ENCODE results near the gene SCN9A.

The SCN9A gene

DNA sequence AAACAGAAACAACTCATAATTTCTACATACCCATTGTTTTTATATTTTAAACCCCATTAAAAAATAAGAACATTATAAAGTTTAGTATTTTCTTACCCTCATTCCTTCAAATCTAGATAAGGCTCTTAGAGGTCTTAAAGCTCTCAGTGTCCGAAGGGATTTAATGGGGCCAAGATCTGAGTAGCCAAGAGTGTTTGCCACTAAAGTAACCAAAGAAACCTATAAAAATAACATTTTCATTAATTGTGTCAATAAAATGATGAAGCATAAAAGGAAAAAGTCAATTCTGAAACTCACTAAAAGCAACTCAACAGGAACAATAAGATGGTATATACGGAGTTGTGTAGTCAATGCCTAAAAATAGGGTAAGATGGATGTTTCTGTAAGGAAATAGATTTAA is 142.5 kb downstream of the SCN9A start:
- H3K23ac ChIP-seq (ENCODE audit: low read length), result no peak overlapping the region
- no peak overlapping the region for H3K14ac ChIP-seq (ENCODE audit: low read length)
- H4K8ac ChIP-seq (ENCODE audit: low read depth, low read length), result no peak overlapping the region
- H3K4me2 ChIP-seq (ENCODE audit: low read length), result no peak overlapping the region
- H2BK5ac ChIP-seq (ENCODE audit: low read depth, low read length, poor library complexity), result no peak overlapping the region
- no peaks in the 10 kb centered on the region for H3K79me2 ChIP-seq (ENCODE audit: control insufficient read depth, insufficient read depth, low read length, poor library complexity)
- no peak overlapping the region for H3K4ac ChIP-seq (ENCODE audit: low read depth, low read length)
- no peaks in the 10 kb centered on the region for H3K9me3 ChIP-seq (ENCODE audit: insufficient read depth, low read depth, low read length)
- no peaks in the 10 kb centered on the region for H3K36me3 ChIP-seq (ENCODE audit: control insufficient read depth in 1 of 2, insufficient read depth in 2 of 2, low read length in 2 of 2)
- H4K91ac ChIP-seq (ENCODE audit: low read depth, low read length), result no peak overlapping the region
- no peak for DNase-seq
- no peaks in the 10 kb centered on the region for H3K4me1 ChIP-seq (ENCODE audit: control insufficient read depth in 1 of 2, insufficient read depth in 2 of 2, low read length in 2 of 2)
- H3K9ac ChIP-seq (ENCODE audit: low read length), result no peak overlapping the region
- H3K18ac ChIP-seq (ENCODE audit: low read length), result no peak overlapping the region
- H2AFZ ChIP-seq (ENCODE audit: insufficient read depth, low read length, poor library complexity), result no peak overlapping the region
- no peak overlapping the region for H3K27ac ChIP-seq (ENCODE audit: low read depth, low read length)
- H3K27me3 ChIP-seq (ENCODE audit: insufficient read depth, low read length), result no peaks in the 10 kb centered on the region
- H4K12ac ChIP-seq (ENCODE audit: low read depth, low read length), result no peak overlapping the region
- no peak overlapping the region for H2AK5ac ChIP-seq (ENCODE audit: low read length)
- no peaks in the 10 kb centered on the region for H3K79me1 ChIP-seq (ENCODE audit: low read length)
- no peak overlapping the region for H2BK12ac ChIP-seq (ENCODE audit: low read length)
- no peak overlapping the region for H2BK120ac ChIP-seq (ENCODE audit: insufficient read depth, low read length, poor library complexity)
- no peak overlapping the region for H3K4me3 ChIP-seq (ENCODE audit: low read depth, low read length)
- WGBS (ENCODE audit: extremely low coverage, insufficient coverage, insufficient read length), result no CpG with 5 or more reads among the region's 2 CpGs

DNA sequence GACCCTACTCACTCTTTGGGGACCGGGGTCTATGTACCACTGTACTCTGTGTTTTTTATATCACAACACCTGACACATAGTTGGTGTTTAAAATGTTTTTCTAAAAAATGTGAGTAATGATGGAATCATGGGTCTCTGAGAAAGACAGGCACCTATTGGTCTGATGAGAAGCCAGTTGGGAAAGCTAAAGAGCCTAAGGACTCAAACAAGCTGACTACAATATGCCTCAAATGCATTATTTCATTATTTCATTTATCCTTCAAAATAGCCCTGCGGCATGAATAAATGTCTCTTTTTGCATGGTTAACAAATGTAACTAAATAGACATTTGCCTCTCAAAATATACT is 145.0 kb downstream of the SCN9A start:
- Histone ChIP-seq H3K79me1 (ENCODE audit: low read length) (no peaks in the 10 kb centered on the region), H3K4me3 (ENCODE audit: low read depth, low read length) (no peak overlapping the region), H3K23ac (ENCODE audit: low read length) (no peak overlapping the region)

DNA sequence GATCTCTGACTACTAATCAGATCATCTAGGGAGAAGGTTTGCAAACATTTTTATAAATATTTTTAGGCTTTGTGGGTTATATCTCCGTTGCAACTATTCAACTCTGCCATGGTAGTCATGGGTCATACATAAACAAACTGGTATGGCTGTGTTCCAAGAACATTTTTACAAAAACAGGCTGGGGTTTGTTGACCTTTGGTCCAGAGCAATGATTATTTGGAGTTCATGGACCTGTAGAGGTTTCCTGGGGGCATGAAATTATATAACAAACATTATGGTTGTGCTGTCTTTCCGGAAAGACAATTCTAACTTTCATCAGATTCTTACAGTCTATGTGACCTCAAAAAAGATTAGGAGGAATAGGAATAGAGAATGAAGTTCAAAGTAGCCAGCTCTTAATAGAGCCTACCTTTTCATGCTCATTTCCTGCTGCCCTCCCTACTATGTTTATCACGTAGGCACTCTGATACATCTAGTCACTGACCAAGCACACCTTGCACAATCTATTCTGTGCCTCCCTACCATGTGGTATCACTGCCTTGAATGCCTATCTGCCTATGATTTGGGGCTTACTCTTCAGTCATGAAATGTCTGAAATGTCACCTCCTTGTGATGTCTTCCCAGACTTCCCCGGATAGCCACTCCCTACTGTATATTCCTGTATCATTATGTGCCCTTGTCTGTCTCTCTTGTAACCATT is 145.6 kb downstream of the SCN9A start:
- Histone ChIP-seq H3K79me2 (ENCODE audit: control insufficient read depth, insufficient read depth, low read length, poor library complexity) (no peaks in the 10 kb centered on the region), H2BK12ac (ENCODE audit: low read length) (no peak overlapping the region), H4K8ac (ENCODE audit: low read depth, low read length) (no peak overlapping the region), H2AFZ (ENCODE audit: insufficient read depth, low read length, poor library complexity) (no peak overlapping the region), H3K4ac (ENCODE audit: low read depth, low read length) (no peak overlapping the region), H4K91ac (ENCODE audit: low read depth, low read length) (no peak overlapping the region), H3K18ac (ENCODE audit: low read length) (no peak overlapping the region), H3K23ac (ENCODE audit: low read length) (no peak overlapping the region), H3K14ac (ENCODE audit: low read length) (no peak overlapping the region), H3K27me3 (ENCODE audit: insufficient read depth, low read length) (no peaks in the 10 kb centered on the region), H3K27ac (ENCODE audit: low read depth, low read length) (no peak overlapping the region), H3K9ac (ENCODE audit: low read length) (no peak overlapping the region), H4K12ac (ENCODE audit: low read depth, low read length) (no peak overlapping the region), H2BK5ac (ENCODE audit: low read depth, low read length, poor library complexity) (no peak overlapping the region), H2AK5ac (ENCODE audit: low read length) (no peak overlapping the region), H3K36me3 (ENCODE audit: control insufficient read depth in 1 of 2, insufficient read depth in 2 of 2, low read length in 2 of 2) (no peaks in the 10 kb centered on the region), H3K79me1 (ENCODE audit: low read length) (no peaks in the 10 kb centered on the region), H2BK120ac (ENCODE audit: insufficient read depth, low read length, poor library complexity) (no peak overlapping the region), H3K4me2 (ENCODE audit: low read length) (no peak overlapping the region), H3K9me3 (ENCODE audit: insufficient read depth, low read depth, low read length) (no peaks in the 10 kb centered on the region), H3K4me3 (ENCODE audit: low read depth, low read length) (no peak overlapping the region), H3K4me1 (ENCODE audit: control insufficient read depth in 1 of 2, insufficient read depth in 2 of 2, low read length in 2 of 2) (no peaks in the 10 kb centered on the region)
- WGBS (ENCODE audit: extremely low coverage, insufficient coverage, insufficient read length), result no CpG with 5 or more reads among the region's 4 CpGs
- DNase-seq, result no peak

More for the DNA sequence above, 145.0 kb downstream of the SCN9A start:
- Histone ChIP-seq H3K27ac (ENCODE audit: low read depth, low read length) (no peak overlapping the region), H2AK5ac (ENCODE audit: low read length) (no peak overlapping the region), H4K12ac (ENCODE audit: low read depth, low read length) (no peak overlapping the region), H2BK120ac (ENCODE audit: insufficient read depth, low read length, poor library complexity) (no peak overlapping the region), H3K36me3 (ENCODE audit: control insufficient read depth in 1 of 2, insufficient read depth in 2 of 2, low read length in 2 of 2) (no peaks in the 10 kb centered on the region), H4K91ac (ENCODE audit: low read depth, low read length) (no peak overlapping the region), H2BK5ac (ENCODE audit: low read depth, low read length, poor library complexity) (no peak overlapping the region), H3K4me2 (ENCODE audit: low read length) (no peak overlapping the region), H2AFZ (ENCODE audit: insufficient read depth, low read length, poor library complexity) (no peak overlapping the region), H2BK12ac (ENCODE audit: low read length) (no peak overlapping the region), H3K9me3 (ENCODE audit: insufficient read depth, low read depth, low read length) (no peaks in the 10 kb centered on the region), H3K18ac (ENCODE audit: low read length) (no peak overlapping the region), H3K27me3 (ENCODE audit: insufficient read depth, low read length) (no peaks in the 10 kb centered on the region), H4K8ac (ENCODE audit: low read depth, low read length) (no peak overlapping the region), H3K9ac (ENCODE audit: low read length) (no peak overlapping the region), H3K14ac (ENCODE audit: low read length) (no peak overlapping the region), H3K4me1 (ENCODE audit: control insufficient read depth in 1 of 2, insufficient read depth in 2 of 2, low read length in 2 of 2) (no peaks in the 10 kb centered on the region), H3K79me2 (ENCODE audit: control insufficient read depth, insufficient read depth, low read length, poor library complexity) (no peaks in the 10 kb centered on the region), H3K4ac (ENCODE audit: low read depth, low read length) (no peak overlapping the region)
- DNase-seq, result no peak
- WGBS (ENCODE audit: extremely low coverage, insufficient coverage, insufficient read length), result no CpG with 5 or more reads among the region's 2 CpGs

DNA sequence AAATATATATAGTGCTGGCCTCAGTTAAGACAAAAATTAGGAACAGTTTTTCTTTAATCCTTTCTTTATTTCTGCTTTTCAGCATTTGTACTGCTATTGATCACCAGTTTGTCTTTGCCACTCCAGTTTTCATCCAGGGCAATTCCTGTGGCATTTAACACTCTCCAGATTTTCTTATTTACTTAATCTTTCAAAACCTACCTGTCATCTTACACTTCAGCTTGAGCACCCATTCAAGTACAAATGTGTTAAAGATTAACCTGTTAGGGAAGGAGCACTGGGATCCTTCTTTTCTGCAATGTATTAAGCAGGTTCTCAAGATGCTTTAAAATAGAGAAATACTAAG is 146.1 kb downstream of the SCN9A start:
- Histone ChIP-seq H3K27ac (ENCODE audit: low read depth, low read length) (no peak overlapping the region), H3K79me1 (ENCODE audit: low read length) (no peaks in the 10 kb centered on the region), H3K14ac (ENCODE audit: low read length) (no peak overlapping the region), H4K12ac (ENCODE audit: low read depth, low read length) (no peak overlapping the region), H2AFZ (ENCODE audit: insufficient read depth, low read length, poor library complexity) (no peak overlapping the region), H2BK120ac (ENCODE audit: insufficient read depth, low read length, poor library complexity) (no peak overlapping the region), H4K8ac (ENCODE audit: low read depth, low read length) (no peak overlapping the region), H3K9ac (ENCODE audit: low read length) (no peak overlapping the region), H2BK5ac (ENCODE audit: low read depth, low read length, poor library complexity) (no peak overlapping the region), H3K4me2 (ENCODE audit: low read length) (no peak overlapping the region), H2AK5ac (ENCODE audit: low read length) (no peak overlapping the region), H3K79me2 (ENCODE audit: control insufficient read depth, insufficient read depth, low read length, poor library complexity) (no peaks in the 10 kb centered on the region), H3K18ac (ENCODE audit: low read length) (no peak overlapping the region), H3K4me1 (ENCODE audit: control insufficient read depth in 1 of 2, insufficient read depth in 2 of 2, low read length in 2 of 2) (no peaks in the 10 kb centered on the region), H3K27me3 (ENCODE audit: insufficient read depth, low read length) (no peaks in the 10 kb centered on the region), H3K4ac (ENCODE audit: low read depth, low read length) (no peak overlapping the region), H3K4me3 (ENCODE audit: low read depth, low read length) (no peak overlapping the region), H3K23ac (ENCODE audit: low read length) (no peak overlapping the region), H3K9me3 (ENCODE audit: insufficient read depth, low read depth, low read length) (no peaks in the 10 kb centered on the region), H3K36me3 (ENCODE audit: control insufficient read depth in 1 of 2, insufficient read depth in 2 of 2, low read length in 2 of 2) (no peaks in the 10 kb centered on the region), H2BK12ac (ENCODE audit: low read length) (no peak overlapping the region), H4K91ac (ENCODE audit: low read depth, low read length) (no peak overlapping the region)
- DNase-seq, result no peak
